Spleen (tissue), 7 donors: ENCODE measurements around the gene KIF5A.

Source experiments
- CTCF ChIP-seq, 11 experiments: fragments of 200-600 bp in 7 of 11; fragments of 450-650 bp in 4 of 11; sonication (generic) in 4 of 11; IDR thresholded peaks in 8 of 11; conservative IDR thresholded peaks in 3 of 11; 1 replicate in 7 of 11; 2 replicates in 4 of 11; pipeline versions ENCODE4 v1.4.0 to v1.8.0; 2016 to 2021; ENCODE audit warnings: antibody characterized with exemption in 11 of 11, inconsistent platforms in 4 of 11, mild to moderate bottlenecking in 1 of 11
- POLR2AphosphoS5 ChIP-seq, 3 donors: sonication (generic); formaldehyde crosslinking; IDR thresholded peaks; one replicate each; pipeline ENCODE4 v1.5.1; 2017; ENCODE audit warnings: antibody characterized with exemption in 3 of 3
- donor health status: DM: no; HTN: no; CAD: no; lungs with moderate emphysema.
- donor health status: DM: no; HTN: no; CAD: no.
- donor health status: DM: no; HTN: no; CAD: no.

- TF ChIP-seq CTCF (IDR thresholded peaks at IDR 0.05 in 8 of 11, conservative IDR thresholded peaks at IDR 0.05 in 3 of 11) (no peak), POLR2AphosphoS5 (IDR thresholded peaks at IDR 0.05) (no peak)
These were observed 42.8 kb downstream of the KIF5A start for GRCh38 chr12:57592551-57593165.
